ENCODE results near the gene REXO1.

REXO1 gene

GRCh38 chr19:1794424-1795172 lies 53.7 kb downstream of the REXO1 start:
- TF ChIP-seq POLR2AphosphoS5 (IDR thresholded peaks at IDR 0.05; ENCODE audit: low read depth, low read length), result no peak
- no peak for TF ChIP-seq SIN3A (IDR thresholded peaks at IDR 0.05; ENCODE audit: borderline replicate concordance, insufficient read depth, low read length)
- TF ChIP-seq REST (IDR thresholded peaks at IDR 0.05; ENCODE audit: insufficient read depth in 1 of 2, low read depth in 2 of 2, low read length in 2 of 2), result no peak
- TF ChIP-seq TAF1 (IDR thresholded peaks at IDR 0.05; ENCODE audit: borderline replicate concordance, insufficient read depth, low read length), result no peak
- no peak for TF ChIP-seq FOXP2 (optimal IDR thresholded peaks at IDR 0.05; ENCODE audit: borderline replicate concordance, extremely low read depth, extremely low read length, insufficient read depth)

- TF ChIP-seq TAF1 (IDR thresholded peaks at IDR 0.05; ENCODE audit: borderline replicate concordance, insufficient read depth, low read length), result no peak
- no peak for TF ChIP-seq FOXP2 (optimal IDR thresholded peaks at IDR 0.05; ENCODE audit: borderline replicate concordance, extremely low read depth, extremely low read length, insufficient read depth)
- TF ChIP-seq POLR2AphosphoS5 (IDR thresholded peaks at IDR 0.05; ENCODE audit: low read depth, low read length), result no peak
- no peak for TF ChIP-seq REST (IDR thresholded peaks at IDR 0.05; ENCODE audit: insufficient read depth in 1 of 2, low read depth in 2 of 2, low read length in 2 of 2)
Measured at GRCh38 chr19:1791879-1792278, 56.4 kb downstream of the REXO1 start.

- TF ChIP-seq TAF1 (IDR thresholded peaks at IDR 0.05; ENCODE audit: borderline replicate concordance, insufficient read depth, low read length) (no peak), SIN3A (IDR thresholded peaks at IDR 0.05; ENCODE audit: borderline replicate concordance, insufficient read depth, low read length) (no peak)
Measured at GRCh38 chr19:1790054-1790792, 58.1 kb downstream of the REXO1 start.

GRCh38 chr19:1789261-1790041 lies 58.8 kb downstream of the REXO1 start:
- no peak for TF ChIP-seq FOXP2 (optimal IDR thresholded peaks at IDR 0.05; ENCODE audit: borderline replicate concordance, extremely low read depth, extremely low read length, insufficient read depth)
- no peak for TF ChIP-seq POLR2AphosphoS5 (IDR thresholded peaks at IDR 0.05; ENCODE audit: low read depth, low read length)
- no peak for TF ChIP-seq TAF1 (IDR thresholded peaks at IDR 0.05; ENCODE audit: borderline replicate concordance, insufficient read depth, low read length)
- no peak for TF ChIP-seq SIN3A (IDR thresholded peaks at IDR 0.05; ENCODE audit: borderline replicate concordance, insufficient read depth, low read length)
- no peak for TF ChIP-seq REST (IDR thresholded peaks at IDR 0.05; ENCODE audit: insufficient read depth in 1 of 2, low read depth in 2 of 2, low read length in 2 of 2)

GRCh38 chr19:1787116-1787515 lies 61.2 kb downstream of the REXO1 start:
- TF ChIP-seq REST (IDR thresholded peaks at IDR 0.05; ENCODE audit: insufficient read depth in 1 of 2, low read depth in 2 of 2, low read length in 2 of 2), result no peak
- TF ChIP-seq FOXP2 (optimal IDR thresholded peaks at IDR 0.05; ENCODE audit: borderline replicate concordance, extremely low read depth, extremely low read length, insufficient read depth), result no peak
- TF ChIP-seq TAF1 (IDR thresholded peaks at IDR 0.05; ENCODE audit: borderline replicate concordance, insufficient read depth, low read length), result no peak
- TF ChIP-seq POLR2AphosphoS5 (IDR thresholded peaks at IDR 0.05; ENCODE audit: low read depth, low read length), result no peak
- no peak for TF ChIP-seq SIN3A (IDR thresholded peaks at IDR 0.05; ENCODE audit: borderline replicate concordance, insufficient read depth, low read length)

Data from PFSK-1 (cell line).